ENCODE data around the gene RHBDD2.

DNA sequence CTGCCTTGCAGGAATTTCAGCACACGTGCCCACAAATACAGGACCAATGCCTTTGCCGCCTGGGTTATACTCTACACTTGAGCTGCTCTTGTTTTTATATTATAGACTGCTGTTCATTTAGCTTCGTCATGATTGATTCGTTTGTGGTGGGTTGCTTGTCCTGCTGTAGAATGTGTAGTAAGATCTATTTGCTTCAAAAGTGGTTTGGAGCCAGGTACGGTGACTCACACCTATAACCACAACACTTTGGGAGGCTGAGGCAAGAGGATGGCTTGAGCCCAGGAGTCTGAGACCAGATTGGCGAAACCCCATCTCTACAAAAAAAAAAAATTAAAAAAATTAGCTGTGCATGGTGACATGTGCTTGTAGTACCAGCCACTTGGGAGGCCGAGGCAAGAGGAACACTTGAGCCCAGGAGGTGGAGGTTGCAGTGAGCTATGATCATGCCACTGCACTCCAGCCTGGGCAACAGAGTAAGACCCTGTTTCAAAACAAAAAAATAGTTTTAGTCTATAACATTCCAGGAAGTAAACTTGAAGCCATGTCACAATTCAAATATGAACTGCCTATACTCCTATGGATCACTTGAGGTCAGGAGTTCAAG is 9.0 kb upstream of the RHBDD2 start:
- TF ChIP-seq, protein P1, sequence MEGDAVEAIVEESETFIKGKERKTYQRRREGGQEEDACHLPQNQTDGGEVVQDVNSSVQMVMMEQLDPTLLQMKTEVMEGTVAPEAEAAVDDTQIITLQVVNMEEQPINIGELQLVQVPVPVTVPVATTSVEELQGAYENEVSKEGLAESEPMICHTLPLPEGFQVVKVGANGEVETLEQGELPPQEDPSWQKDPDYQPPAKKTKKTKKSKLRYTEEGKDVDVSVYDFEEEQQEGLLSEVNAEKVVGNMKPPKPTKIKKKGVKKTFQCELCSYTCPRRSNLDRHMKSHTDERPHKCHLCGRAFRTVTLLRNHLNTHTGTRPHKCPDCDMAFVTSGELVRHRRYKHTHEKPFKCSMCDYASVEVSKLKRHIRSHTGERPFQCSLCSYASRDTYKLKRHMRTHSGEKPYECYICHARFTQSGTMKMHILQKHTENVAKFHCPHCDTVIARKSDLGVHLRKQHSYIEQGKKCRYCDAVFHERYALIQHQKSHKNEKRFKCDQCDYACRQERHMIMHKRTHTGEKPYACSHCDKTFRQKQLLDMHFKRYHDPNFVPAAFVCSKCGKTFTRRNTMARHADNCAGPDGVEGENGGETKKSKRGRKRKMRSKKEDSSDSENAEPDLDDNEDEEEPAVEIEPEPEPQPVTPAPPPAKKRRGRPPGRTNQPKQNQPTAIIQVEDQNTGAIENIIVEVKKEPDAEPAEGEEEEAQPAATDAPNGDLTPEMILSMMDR (IDR thresholded peaks at IDR 0.05): no peak
- no peak for TF ChIP-seq POLR2A (IDR thresholded peaks at IDR 0.05)

Data from right lobe of liver (tissue), 4 donors.